ENCODE data around the gene RNF212. TPM values are rescaled to one million over a fixed set of nuclear protein-coding genes. Genes with fewer than 3 reads are reported as not detected.

The RNF212 gene
- polyA plus RNA-seq, 1 donor = 1.8 TPM

DNA sequence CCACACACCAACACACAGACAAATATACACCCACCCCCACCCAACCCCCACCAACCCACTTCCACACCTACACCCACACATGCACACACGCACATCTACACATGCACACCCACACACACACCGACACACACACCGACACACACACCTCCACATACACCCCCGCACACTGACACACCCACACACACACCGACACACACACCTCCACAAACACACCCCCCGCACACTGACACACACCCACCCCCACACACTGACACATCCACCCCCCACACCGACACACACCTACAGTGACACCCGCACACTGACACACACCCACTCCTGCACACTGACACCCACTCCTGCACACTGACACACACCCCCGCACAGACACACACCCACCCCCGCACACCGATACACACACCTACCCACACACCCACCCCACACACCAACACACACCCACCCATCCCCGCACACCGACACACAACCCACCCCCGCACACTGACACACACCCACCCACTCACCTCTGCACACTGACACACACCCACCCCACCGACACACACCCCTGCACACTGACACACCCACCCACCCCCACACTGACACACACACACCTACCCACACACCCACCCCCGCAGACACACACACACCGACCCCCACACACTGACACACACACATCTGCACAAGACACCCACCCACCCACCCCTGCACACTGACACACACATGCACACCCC lies 70.9 kb downstream of the RNF212 start:
- H3K4me1 ChIP-seq (ENCODE audit: control insufficient read depth, insufficient read depth, low read length) = peaks cover 13% of the 10 kb centered on the region

GRCh38 chr4:1041936-1042330 lies 71.4 kb downstream of the RNF212 start:
- H3K4me3 ChIP-seq (ENCODE audit: low read length) = no peak overlapping the region
- no peak for DNase-seq
- H3K4me1 ChIP-seq (ENCODE audit: control insufficient read depth, insufficient read depth, low read length) = peaks cover 8% of the 10 kb centered on the region
- no peak overlapping the region for H3K27ac ChIP-seq (ENCODE audit: low read length)
- H3K9me3 ChIP-seq (ENCODE audit: control insufficient read depth, low read depth, low read length) = peaks cover 10% of the 10 kb centered on the region
- H3K27me3 ChIP-seq (ENCODE audit: control insufficient read depth, insufficient read depth, low read length) = peaks cover 31% of the 10 kb centered on the region
- no CpG with 5 or more reads among the region's 8 CpGs for WGBS (ENCODE audit: insufficient coverage, low lambda C conversion rate)
- H3K36me3 ChIP-seq (ENCODE audit: control insufficient read depth, insufficient read depth, low read length) = no peaks in the 10 kb centered on the region

More for the DNA sequence above, 70.9 kb downstream of the RNF212 start:
- Histone ChIP-seq H3K27me3 (ENCODE audit: control insufficient read depth, insufficient read depth, low read length) (peaks cover 36% of the 10 kb centered on the region), H3K4me3 (ENCODE audit: low read length) (no peak overlapping the region), H3K9me3 (ENCODE audit: control insufficient read depth, low read depth, low read length) (peaks cover 10% of the 10 kb centered on the region), H3K27ac (ENCODE audit: low read length) (no peak overlapping the region), H3K36me3 (ENCODE audit: control insufficient read depth, insufficient read depth, low read length) (no peaks in the 10 kb centered on the region)
- no CpG with 5 or more reads among the region's 17 CpGs for WGBS (ENCODE audit: insufficient coverage, low lambda C conversion rate)
- DNase-seq = no peak

DNA sequence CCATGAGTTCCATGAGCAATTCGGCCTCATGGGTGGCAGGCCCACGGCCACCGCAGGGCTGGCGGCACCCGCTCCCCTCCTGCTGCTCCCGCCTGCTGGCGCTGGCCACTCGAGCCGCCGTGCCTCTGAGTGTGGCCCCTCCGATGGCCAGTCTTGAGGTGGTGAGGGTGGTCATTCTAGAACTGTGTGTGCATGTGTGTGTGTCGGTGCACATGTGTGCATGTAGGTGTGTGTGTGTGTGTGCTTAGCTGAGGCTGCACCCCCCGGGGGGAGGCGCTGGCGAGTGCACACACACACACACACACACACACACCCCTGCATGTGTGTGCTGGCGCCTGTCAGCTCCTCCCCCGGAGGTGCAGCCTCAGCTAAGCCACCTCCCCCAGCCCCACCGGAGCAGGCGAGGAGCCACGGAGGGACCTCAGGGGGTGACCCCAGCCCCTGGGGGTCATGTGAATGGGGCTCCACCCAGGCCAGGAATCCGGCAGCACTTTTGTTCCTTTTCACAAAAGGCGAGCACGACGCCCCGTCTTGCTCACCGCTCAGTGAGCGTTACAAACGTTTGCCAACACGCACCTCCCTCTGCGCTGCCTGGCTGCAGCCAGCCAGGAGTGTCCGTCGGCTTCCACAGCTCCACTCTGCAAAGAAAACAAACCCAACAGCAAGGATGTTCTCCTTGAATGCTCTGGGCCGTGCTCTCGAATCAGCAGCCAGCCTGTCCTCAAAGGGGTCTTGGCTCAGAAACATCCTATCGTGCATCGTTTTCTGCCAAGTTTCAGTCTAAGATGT lies 72.0 kb downstream of the RNF212 start:
- Histone ChIP-seq H3K27me3 (ENCODE audit: control insufficient read depth, insufficient read depth, low read length) (peaks cover 30% of the 10 kb centered on the region), H3K36me3 (ENCODE audit: control insufficient read depth, insufficient read depth, low read length) (no peaks in the 10 kb centered on the region), H3K27ac (ENCODE audit: low read length) (no peak overlapping the region), H3K9me3 (ENCODE audit: control insufficient read depth, low read depth, low read length) (peaks cover 6% of the 10 kb centered on the region), H3K4me1 (ENCODE audit: control insufficient read depth, insufficient read depth, low read length) (peaks cover 6% of the 10 kb centered on the region), H3K4me3 (ENCODE audit: low read length) (no peak overlapping the region)
- WGBS (ENCODE audit: insufficient coverage, low lambda C conversion rate) = 20% methylated on average over 1 of the region's 36 CpGs
- DNase-seq = no peak

DNA sequence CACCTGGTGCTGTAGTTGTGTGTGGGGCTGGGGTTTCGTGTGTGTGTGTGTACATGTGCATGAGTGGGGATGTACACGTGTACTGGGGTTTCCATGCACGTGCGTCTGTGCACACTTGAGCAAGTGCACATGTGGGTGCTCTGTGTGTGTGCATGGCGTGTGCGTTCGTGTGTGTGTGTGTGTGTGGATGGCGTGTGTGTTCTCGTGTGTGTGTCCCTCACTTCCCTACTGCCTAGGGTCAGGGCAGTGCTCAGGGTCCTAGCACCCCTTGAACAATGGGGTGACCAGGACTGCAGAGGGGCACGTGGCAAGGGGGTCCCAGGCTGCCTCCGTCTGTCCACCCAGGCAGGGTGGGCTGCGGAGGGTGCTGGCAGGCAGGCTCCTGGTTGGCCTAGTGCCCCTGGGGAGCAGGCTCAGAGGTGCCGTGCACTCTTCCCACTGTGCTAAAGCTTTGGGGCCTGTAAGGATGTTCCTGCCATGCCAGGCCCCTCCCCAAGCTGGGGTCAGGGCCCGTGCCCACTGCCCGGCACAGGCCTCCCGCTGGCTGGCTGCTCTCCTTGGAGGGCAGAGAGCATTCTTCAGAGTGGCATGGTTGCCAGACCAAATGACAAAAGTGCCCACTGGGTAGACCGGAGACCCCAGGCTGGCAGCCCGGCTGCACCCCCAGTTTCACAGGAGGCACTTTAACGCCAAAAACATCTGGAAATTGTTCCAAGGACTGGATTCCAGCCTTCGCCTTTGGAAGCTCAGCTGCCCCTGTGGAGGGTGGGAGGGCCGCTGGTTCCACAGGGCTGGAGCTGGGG lies 72.8 kb downstream of the RNF212 start:
- Histone ChIP-seq H3K9me3 (ENCODE audit: control insufficient read depth, low read depth, low read length) (peaks cover 4% of the 10 kb centered on the region), H3K4me3 (ENCODE audit: low read length) (no peak overlapping the region), H3K36me3 (ENCODE audit: control insufficient read depth, insufficient read depth, low read length) (no peaks in the 10 kb centered on the region), H3K27me3 (ENCODE audit: control insufficient read depth, insufficient read depth, low read length) (peaks cover 28% of the 10 kb centered on the region), H3K4me1 (ENCODE audit: control insufficient read depth, insufficient read depth, low read length) (peaks cover 6% of the 10 kb centered on the region), H3K27ac (ENCODE audit: low read length) (no peak overlapping the region)
- no CpG with 5 or more reads among the region's 21 CpGs for WGBS (ENCODE audit: insufficient coverage, low lambda C conversion rate)
- DNase-seq = no peak

DNA sequence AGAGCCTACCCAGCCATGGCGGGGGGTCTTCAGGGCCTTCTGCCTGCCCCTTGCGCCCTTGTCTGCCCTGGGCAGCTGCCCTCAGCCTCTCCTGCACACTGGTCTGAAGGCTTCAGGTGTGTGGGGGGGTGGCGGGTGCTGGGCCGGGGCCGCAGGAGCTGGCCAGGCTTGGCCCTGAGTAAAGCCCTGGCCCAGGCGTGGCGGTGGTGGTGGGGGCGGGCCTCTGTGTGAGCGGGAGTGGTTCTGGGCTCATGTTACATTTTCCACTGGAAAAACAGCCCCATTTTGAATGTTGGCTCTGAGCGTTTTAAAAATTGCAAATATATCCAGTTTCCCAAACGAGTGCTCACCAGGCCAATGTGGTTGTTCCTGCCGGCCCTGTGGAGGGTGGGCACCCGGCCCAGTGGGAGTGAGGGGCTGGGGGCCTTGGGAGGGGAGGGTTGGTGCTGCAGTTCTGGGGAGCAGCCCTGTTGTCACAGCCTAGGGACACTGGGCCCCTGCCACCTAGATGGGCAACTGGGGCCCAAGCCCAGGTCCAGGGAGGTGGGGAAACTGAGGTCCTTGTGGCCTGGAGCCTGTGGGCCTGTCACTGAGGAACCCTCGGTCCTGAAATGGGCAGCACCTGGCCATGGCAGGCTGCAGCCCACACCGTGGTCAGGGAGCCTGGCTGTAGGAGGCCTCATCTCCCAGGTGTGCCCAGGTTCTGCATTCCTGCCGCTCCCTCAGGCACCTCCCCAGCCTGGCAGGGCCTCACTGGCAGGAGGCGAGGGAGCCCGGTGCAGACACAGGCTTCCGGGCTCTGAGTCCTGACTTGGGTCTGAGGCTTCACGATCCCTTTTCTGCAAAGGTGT lies 73.6 kb downstream of the RNF212 start:
- Histone ChIP-seq H3K27ac (ENCODE audit: low read length) (no peak overlapping the region), H3K4me1 (ENCODE audit: control insufficient read depth, insufficient read depth, low read length) (peaks cover 6% of the 10 kb centered on the region), H3K27me3 (ENCODE audit: control insufficient read depth, insufficient read depth, low read length) (peaks cover 20% of the 10 kb centered on the region), H3K4me3 (ENCODE audit: low read length) (no peak overlapping the region), H3K36me3 (ENCODE audit: control insufficient read depth, insufficient read depth, low read length) (no peaks in the 10 kb centered on the region), H3K9me3 (ENCODE audit: control insufficient read depth, low read depth, low read length) (peaks cover 2% of the 10 kb centered on the region)
- DNase-seq = no peak
- WGBS (ENCODE audit: insufficient coverage, low lambda C conversion rate) = no CpG with 5 or more reads among the region's 20 CpGs

- no CpG with 5 or more reads among the region's 16 CpGs for WGBS (ENCODE audit: insufficient coverage, low lambda C conversion rate)
- Histone ChIP-seq H3K27ac (ENCODE audit: low read length) (no peak overlapping the region), H3K4me3 (ENCODE audit: low read length) (no peak overlapping the region), H3K36me3 (ENCODE audit: control insufficient read depth, insufficient read depth, low read length) (no peaks in the 10 kb centered on the region), H3K4me1 (ENCODE audit: control insufficient read depth, insufficient read depth, low read length) (peaks cover 6% of the 10 kb centered on the region), H3K27me3 (ENCODE audit: control insufficient read depth, insufficient read depth, low read length) (peaks cover 13% of the 10 kb centered on the region), H3K9me3 (ENCODE audit: control insufficient read depth, low read depth, low read length) (peaks cover 2% of the 10 kb centered on the region)
- DNase-seq = no peak
Observed at GRCh38 chr4:1038948-1039492, 74.3 kb downstream of the RNF212 start.

- no peak for DNase-seq
- H3K9me3 ChIP-seq (ENCODE audit: control insufficient read depth, low read depth, low read length) = no peaks in the 10 kb centered on the region
- no peak overlapping the region for H3K27ac ChIP-seq (ENCODE audit: low read length)
- H3K27me3 ChIP-seq (ENCODE audit: control insufficient read depth, insufficient read depth, low read length) = peaks cover 18% of the 10 kb centered on the region
- no CpG with 5 or more reads among the region's 26 CpGs for WGBS (ENCODE audit: insufficient coverage, low lambda C conversion rate)
- peaks cover 6% of the 10 kb centered on the region for H3K4me1 ChIP-seq (ENCODE audit: control insufficient read depth, insufficient read depth, low read length)
- H3K36me3 ChIP-seq (ENCODE audit: control insufficient read depth, insufficient read depth, low read length) = no peaks in the 10 kb centered on the region
- H3K4me3 ChIP-seq (ENCODE audit: low read length) = no peak overlapping the region
Observed at GRCh38 chr4:1036976-1037810, 76.2 kb downstream of the RNF212 start.

DNA sequence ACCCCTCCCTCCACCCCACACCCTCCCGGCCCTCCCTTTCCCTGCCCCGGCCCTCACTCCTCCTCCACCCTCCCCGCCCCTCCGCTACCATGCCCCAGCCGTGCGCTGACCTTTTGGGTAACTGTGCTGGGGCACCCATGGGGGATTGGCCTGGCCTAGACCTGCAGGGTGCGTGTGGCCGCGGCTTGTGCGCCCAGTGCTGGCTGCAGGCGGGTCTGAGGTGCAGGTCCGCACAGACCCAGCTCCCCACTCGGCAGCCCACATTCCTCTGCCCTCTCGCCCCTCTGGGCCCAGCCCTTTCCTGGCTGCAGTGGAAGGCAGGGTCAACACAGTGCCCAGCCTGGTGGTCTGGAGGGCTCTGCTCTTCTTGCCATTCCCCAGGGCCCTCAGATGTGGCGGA lies 77.3 kb downstream of the RNF212 start:
- H3K27me3 ChIP-seq (ENCODE audit: control insufficient read depth, insufficient read depth, low read length) = peaks cover 21% of the 10 kb centered on the region
- no peak overlapping the region for H3K27ac ChIP-seq (ENCODE audit: low read length)
- H3K9me3 ChIP-seq (ENCODE audit: control insufficient read depth, low read depth, low read length) = no peaks in the 10 kb centered on the region
- DNase-seq = no peak
- no CpG with 5 or more reads among the region's 15 CpGs for WGBS (ENCODE audit: insufficient coverage, low lambda C conversion rate)
- H3K36me3 ChIP-seq (ENCODE audit: control insufficient read depth, insufficient read depth, low read length) = no peaks in the 10 kb centered on the region
- no peak overlapping the region for H3K4me3 ChIP-seq (ENCODE audit: low read length)
- peaks cover 3% of the 10 kb centered on the region for H3K4me1 ChIP-seq (ENCODE audit: control insufficient read depth, insufficient read depth, low read length)

- DNase-seq = no peak
- Histone ChIP-seq H3K27me3 (ENCODE audit: control insufficient read depth, insufficient read depth, low read length) (peaks cover 21% of the 10 kb centered on the region), H3K9me3 (ENCODE audit: control insufficient read depth, low read depth, low read length) (no peaks in the 10 kb centered on the region), H3K4me3 (ENCODE audit: low read length) (no peak overlapping the region), H3K36me3 (ENCODE audit: control insufficient read depth, insufficient read depth, low read length) (no peaks in the 10 kb centered on the region), H3K4me1 (ENCODE audit: control insufficient read depth, insufficient read depth, low read length) (peaks cover 3% of the 10 kb centered on the region), H3K27ac (ENCODE audit: low read length) (no peak overlapping the region)
- no CpG with 5 or more reads among the region's 26 CpGs for WGBS (ENCODE audit: insufficient coverage, low lambda C conversion rate)
Observed at GRCh38 chr4:1035510-1035909, 77.9 kb downstream of the RNF212 start.

Measured in large intestine (tissue), 3 donors.